Hepatocyte (in vitro differentiated cells): ENCODE measurements around the gene SLC5A6.

Source experiments
- CTCF ChIP-seq: fragments of 200-600 bp; sonication (generic); IDR thresholded peaks from 2 replicates; pipeline ENCODE4 v1.5.1; 2016; ENCODE audit warnings: antibody characterized with exemption, mild to moderate bottlenecking; ENCODE audit not compliant: poor library complexity
- EZH2 ChIP-seq: fragments of 200-600 bp; sonication (generic); IDR thresholded peaks from 2 replicates; pipeline ENCODE4 v1.6.1; 2016; ENCODE audit warnings: antibody characterized with exemption, mild to moderate bottlenecking, borderline replicate concordance

GRCh38 chr2:27189989-27190388 lies 22.1 kb downstream of the SLC5A6 start:
- TF ChIP-seq CTCF: no peak
- TF ChIP-seq EZH2: no peak
